Effector CD8-positive, alpha-beta T cell (primary cell): Measurements from ENCODE around the gene PNMA8B.
"Not testable (repeated sequence)": the region's sequence is repeated elsewhere in the genome, so short reads cannot be mapped to it uniquely, and the experiment has no call there.

Experiments used
- DNase-seq: peaks from one replicate; lab custom pipeline; 2025; lab: John Stamatoyannopoulos, UW
- total RNA-seq, 4 experiments: gene quantifications; one replicate each; lab custom pipeline; 2026; lab: John Stamatoyannopoulos, UW

The PNMA8B gene, protein sequence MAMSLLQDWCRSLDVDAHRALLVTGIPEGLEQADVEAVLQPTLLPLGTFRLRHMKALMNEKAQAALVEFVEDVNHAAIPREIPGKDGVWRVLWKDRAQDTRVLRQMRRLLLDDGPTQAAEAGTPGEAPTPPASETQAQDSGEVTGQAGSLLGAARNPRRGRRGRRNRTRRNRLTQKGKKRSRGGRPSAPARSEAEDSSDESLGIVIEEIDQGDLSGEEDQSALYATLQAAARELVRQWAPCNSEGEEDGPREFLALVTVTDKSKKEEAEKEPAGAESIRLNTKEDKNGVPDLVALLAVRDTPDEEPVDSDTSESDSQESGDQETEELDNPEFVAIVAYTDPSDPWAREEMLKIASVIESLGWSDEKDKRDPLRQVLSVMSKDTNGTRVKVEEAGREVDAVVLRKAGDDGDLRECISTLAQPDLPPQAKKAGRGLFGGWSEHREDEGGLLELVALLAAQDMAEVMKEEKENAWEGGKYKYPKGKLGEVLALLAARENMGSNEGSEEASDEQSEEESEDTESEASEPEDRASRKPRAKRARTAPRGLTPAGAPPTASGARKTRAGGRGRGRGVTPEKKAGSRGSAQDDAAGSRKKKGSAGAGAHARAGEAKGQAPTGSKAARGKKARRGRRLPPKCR
- total RNA-seq, result 0 to 0.73 (median 0.13) reads per million in 4 experiments

DNA sequence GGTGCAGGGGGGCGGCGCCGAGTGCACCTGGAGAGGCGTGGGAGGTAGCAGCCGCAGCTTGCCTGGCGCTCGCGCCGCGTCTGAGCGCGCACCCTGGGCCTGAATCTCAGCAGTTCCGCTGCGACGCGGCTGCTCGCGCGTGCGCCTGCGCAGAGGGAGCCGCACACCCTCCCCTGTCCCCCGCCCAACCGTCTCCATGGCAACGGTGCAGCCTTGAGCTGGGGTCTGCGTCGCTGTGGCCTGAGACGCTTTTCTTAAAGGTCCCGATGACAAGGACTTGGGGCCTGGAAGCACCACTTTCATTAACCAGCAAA, at the start of gene PNMA8B:
Gene PNMA8B (minus strand): TSS at position 82 of the 314 bp plus-strand sequence. CDS start 402 bp downstream, outside the sequence.
- DNase-seq, result peak; percentile 10

GRCh38 chr19:46544651-46545050, 49.0 kb upstream of the PNMA8B start:
- DNase-seq, result no peak

- peak; percentile 77 for DNase-seq
Measured at GRCh38 chr19:46542428-46543230, 47.0 kb upstream of the PNMA8B start.

DNA sequence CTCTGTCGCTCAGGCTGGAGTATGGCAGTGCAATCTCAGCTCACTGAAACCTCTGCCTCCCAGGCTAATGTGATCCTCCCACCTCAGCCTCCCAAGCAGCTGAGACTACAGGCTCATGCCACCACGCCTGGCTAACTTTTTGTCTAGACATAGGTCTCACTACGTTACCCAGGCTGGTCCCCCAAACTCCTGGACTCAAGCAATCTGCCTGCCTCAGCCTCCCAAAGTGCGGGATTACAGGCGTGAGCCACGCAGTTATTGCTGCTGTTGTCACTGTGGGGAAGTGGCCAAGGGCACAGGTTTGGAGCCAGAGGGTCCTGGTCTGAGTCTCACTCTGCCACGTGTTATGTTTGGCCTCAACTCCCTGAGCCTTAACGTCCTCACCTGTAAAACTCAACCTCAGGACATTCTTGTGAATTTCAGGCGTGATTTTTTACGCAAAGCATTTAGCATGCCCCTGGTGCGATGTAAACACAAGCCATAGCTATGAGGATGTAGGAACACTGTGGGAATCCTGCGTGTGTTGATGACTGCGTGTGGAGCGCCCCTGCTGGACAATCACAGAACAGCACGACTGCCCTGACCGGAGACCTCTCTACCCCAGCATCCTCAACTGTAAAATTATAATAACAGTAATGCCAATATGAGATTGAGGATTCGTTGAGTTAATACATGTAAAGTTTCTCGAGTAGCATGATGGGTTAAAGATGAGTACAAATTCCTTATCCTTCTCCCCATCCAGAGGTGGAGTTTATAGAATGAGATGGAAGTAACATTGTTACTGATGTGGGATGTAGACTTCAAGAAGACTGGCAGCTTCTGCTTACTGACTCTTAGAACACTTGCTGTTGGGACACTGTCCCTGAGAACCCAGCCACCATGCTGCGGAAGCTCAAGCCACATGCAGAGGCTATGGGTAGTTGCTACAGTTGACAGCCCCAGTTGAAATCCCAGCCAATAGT, 41.8 kb upstream of the PNMA8B start:
- DNase-seq, result peak; percentile 42

DNA sequence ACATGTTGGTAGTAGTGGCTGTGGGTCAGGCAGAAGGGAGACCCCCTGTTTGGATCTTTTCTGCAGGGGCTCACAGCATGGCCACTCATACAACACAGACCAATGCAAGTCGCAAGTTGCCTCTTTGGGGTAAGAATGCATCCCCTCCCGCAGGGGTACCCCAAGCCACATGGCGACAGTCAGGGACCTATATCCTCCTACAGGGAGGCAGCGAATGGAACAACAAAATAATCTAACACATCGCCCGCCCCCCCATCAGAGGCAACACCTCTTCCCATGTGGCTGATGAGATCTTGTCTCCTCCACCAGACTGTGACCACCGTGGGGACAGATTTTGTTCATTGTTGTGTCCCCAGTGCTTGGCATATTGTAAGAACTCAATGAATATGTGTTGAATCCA, 40.7 kb upstream of the PNMA8B start:
- no peak for DNase-seq

- DNase-seq, result no peak
Measured at GRCh38 chr19:46533621-46534081, 38.0 kb upstream of the PNMA8B start.

- DNase-seq, result no peak
Measured at GRCh38 chr19:46533078-46533620, 37.5 kb upstream of the PNMA8B start.

DNA sequence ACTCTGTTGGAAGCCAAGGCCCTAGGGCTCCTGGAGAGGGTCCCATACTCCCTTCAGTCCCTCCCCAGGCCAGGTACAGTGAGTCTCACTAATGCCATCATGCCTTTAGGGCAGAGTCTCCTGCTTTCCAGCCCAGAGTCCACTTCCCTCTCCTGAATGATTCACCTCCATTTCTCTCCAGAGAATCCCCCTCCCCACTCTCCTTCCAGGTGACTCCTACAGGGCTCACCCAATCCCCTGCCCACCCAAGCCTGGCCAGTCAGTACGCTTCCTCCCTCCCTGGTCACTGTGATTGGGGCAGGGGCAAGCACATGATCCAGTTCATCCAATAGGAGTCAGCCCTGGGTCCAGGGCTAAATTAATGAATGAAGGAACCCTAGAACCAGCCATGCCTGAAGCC, 35.0 kb upstream of the PNMA8B start:
- no peak for DNase-seq

GRCh38 chr19:46529622-46530451, 34.2 kb upstream of the PNMA8B start:
- DNase-seq, result peak; percentile 74

- no peak for DNase-seq
Measured at GRCh38 chr19:46528601-46529590, 33.2 kb upstream of the PNMA8B start.

DNA sequence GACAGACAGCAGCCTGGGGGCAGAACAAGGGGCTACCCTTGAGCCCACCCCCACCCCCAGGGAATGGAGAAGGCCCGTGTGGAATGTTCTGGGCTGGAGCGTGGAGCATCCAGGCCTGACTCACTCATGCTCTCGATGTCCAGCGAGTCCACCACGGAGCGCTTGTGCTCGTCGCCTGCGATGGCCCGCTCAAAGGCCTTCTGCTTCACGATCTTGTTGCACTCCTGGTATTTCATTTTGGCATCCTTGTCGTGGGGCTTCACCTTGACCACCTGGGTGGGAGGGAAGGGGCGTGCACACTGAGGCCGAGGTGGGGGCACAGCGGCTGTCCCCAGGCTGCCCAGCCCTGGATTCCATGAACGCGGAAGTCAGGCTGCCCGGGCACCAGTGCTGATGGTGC, 31.1 kb upstream of the PNMA8B start:
- DNase-seq, result not testable (repeated sequence)

DNA sequence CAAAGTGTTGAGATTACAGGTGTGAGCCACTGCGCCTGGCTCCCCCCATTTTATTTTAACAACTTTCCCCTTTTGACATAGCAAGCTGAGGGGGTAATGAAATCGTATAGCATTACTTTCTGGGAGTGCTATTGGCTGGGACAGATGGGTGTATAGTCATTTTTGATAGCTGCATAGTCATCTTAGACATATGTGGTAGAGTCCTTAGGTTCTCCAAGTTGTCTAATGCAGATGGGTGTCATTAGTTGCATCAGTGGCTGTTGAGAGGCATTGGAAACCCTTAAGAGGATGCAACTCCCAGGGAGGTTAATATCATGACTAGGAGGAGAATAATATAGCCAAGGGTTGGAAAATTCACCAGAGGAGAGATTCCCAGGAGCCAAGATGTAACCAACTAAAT, 28.6 kb upstream of the PNMA8B start:
- no peak for DNase-seq

- not testable (repeated sequence) for DNase-seq
Measured at GRCh38 chr19:46522988-46523387, 27.3 kb upstream of the PNMA8B start.

- no peak for DNase-seq
Measured at GRCh38 chr19:46521241-46521868, 25.7 kb upstream of the PNMA8B start.

DNA sequence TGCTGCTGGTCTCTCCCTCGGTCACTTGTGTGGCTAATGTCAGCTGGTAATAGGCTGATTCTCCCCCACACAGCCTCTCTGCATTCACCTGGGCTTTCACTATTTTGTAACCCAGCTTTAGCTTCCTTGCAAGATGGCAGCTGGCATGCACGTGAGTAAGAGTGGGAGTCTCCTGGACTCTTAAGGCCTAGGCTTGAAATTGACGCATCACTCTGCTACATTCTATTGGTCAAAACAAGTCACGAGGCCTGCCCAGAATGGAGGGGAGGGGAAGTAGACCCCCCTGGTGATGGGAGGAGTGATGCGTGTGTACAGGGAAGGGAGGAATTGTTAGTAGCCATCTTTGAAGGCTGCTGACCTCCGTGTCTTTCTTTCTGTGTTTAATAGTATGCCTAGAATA, 24.9 kb upstream of the PNMA8B start:
- no peak for DNase-seq

DNA sequence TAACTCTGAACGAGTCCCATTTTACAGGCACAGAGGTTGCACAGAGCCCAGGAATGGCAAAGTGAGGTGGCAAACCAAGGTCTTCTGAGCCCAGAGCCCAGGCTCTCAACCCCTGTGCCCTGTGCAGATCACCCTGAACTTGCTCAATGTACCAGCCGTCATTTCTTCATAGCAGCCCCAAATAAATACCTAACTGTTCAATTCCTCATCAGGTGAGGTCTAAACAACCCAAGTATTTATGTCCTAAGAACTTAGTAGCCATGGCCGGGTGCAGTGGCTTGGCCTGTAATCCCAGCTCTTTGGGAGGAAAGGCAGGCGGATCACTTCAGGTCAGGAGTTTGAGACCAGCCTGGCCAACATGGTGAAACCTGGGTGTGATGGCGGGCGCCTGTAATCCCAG, 21.8 kb upstream of the PNMA8B start:
- no peak for DNase-seq

DNA sequence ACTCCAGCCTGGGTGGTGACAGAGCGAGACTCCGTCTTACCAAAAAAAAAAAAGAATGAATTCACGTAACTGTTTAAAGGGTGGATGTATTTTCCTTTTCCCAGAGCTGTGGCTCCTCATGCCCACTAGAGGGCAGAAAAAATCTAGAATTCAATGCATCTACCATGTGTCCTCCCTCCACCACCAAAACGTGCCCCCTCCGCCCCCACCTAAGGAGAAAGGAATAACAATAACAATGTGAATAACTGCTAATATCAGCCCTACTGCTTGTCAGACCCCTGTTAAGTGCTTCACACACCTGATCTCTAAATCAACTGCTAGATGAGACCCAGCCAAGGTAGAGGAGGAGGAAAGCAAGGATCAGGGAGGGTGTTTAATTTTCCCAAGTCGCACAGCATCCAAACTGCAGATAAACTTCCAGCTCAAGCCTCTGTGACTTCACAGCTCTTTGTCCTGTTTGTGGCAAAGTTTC, 20.2 kb upstream of the PNMA8B start:
- DNase-seq, result no peak

DNA sequence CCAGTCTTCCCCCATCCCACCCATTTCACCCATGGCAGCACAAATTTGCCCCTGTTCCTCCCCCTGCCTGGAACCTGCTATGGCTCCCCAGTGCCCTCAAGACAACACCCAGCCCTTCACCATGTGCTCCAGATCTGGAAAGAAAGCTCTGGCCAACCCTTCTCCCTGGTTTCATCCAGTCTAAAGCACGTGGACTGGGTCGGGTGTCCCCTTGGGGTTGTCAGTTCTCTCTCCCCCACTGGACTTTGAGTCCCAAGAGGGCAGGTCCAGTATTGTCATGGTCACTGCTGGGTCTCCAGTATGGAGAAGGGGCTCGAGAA, 19.6 kb upstream of the PNMA8B start:
- DNase-seq, result no peak
